ENCODE data around the gene RINT1.

RINT1 gene

GRCh38 chr7:105530126-105530525, 1.9 kb upstream of the RINT1 start:
- DNase-seq: no peak
- Mint-ChIP-seq H3K4me3 (no peak overlapping the region), H3K27me3 (ENCODE audit: low read depth, poor library complexity) (peaks cover 5% of the 10 kb centered on the region), H3K9me3 (peaks cover 10% of the 10 kb centered on the region), H3K4me1 (peaks cover 20% of the 10 kb centered on the region), H3K36me3 (ENCODE audit: low read depth) (no peaks in the 10 kb centered on the region), H3K27ac (no peak overlapping the region)
- no peak for TF ChIP-seq CTCF (IDR thresholded peaks at IDR 0.05)

- Mint-ChIP-seq H3K27me3 (ENCODE audit: low read depth, poor library complexity) (peaks cover 3% of the 10 kb centered on the region), H3K4me3 (no peak overlapping the region), H3K4me1 (peaks cover 20% of the 10 kb centered on the region), H3K36me3 (ENCODE audit: low read depth) (no peaks in the 10 kb centered on the region), H3K9me3 (peaks cover 8% of the 10 kb centered on the region), H3K27ac (no peak overlapping the region)
- TF ChIP-seq CTCF (IDR thresholded peaks at IDR 0.05): no peak
- DNase-seq: no peak
Measured at GRCh38 chr7:105530546-105530945, 1.5 kb upstream of the RINT1 start.

GRCh38 chr7:105532709-105533460, 884 bp downstream of the RINT1 start:
- Mint-ChIP-seq H3K9me3 (peaks cover 4% of the 10 kb centered on the region), H3K4me1 (peaks cover 20% of the 10 kb centered on the region), H3K4me3 (peak overlapping the region; percentile 93), H3K27me3 (ENCODE audit: low read depth, poor library complexity) (peaks cover 3% of the 10 kb centered on the region), H3K36me3 (ENCODE audit: low read depth) (peaks cover 12% of the 10 kb centered on the region), H3K27ac (peak overlapping the region; percentile 64)
- DNase-seq: no peak
- TF ChIP-seq CTCF (IDR thresholded peaks at IDR 0.05): no peak

- no peaks in the 10 kb centered on the region for H3K27me3 Mint-ChIP-seq (ENCODE audit: low read depth, poor library complexity)
- peaks cover 45% of the 10 kb centered on the region for H3K36me3 Mint-ChIP-seq (ENCODE audit: low read depth)
- H3K4me1 Mint-ChIP-seq: peaks cover 7% of the 10 kb centered on the region
- DNase-seq: no peak
- no peak overlapping the region for H3K27ac Mint-ChIP-seq
- H3K4me3 Mint-ChIP-seq: no peak overlapping the region
- no peak for TF ChIP-seq CTCF (IDR thresholded peaks at IDR 0.05)
- H3K9me3 Mint-ChIP-seq: no peaks in the 10 kb centered on the region
Measured at GRCh38 chr7:105538339-105538738, 6.3 kb downstream of the RINT1 start.

GRCh38 chr7:105559926-105560325, 27.9 kb downstream of the RINT1 start:
- H3K36me3 Mint-ChIP-seq (ENCODE audit: low read depth): peaks cover 76% of the 10 kb centered on the region
- H3K27ac Mint-ChIP-seq: peak overlapping the region; percentile 27

More at GRCh38 chr7:105559926-105560325, 27.9 kb downstream of the RINT1 start:
- H3K27me3 Mint-ChIP-seq (ENCODE audit: low read depth, poor library complexity): no peaks in the 10 kb centered on the region
- no peaks in the 10 kb centered on the region for H3K9me3 Mint-ChIP-seq
- no peaks in the 10 kb centered on the region for H3K4me1 Mint-ChIP-seq
- no peak overlapping the region for H3K4me3 Mint-ChIP-seq
- TF ChIP-seq CTCF (IDR thresholded peaks at IDR 0.05): no peak
- no peak for DNase-seq
